Endometrium (tissue), 2 donors: ENCODE data around the gene PLA2G2F.

ENCODE experiments used
- FAIRE-seq: peaks from 2 replicates; lab custom pipeline; 2012; peaks lifted over from hg19 to GRCh38; lab: Jason Lieb, UNC
- donor health status: control.
- donor health status: control.

PLA2G2F gene

DNA sequence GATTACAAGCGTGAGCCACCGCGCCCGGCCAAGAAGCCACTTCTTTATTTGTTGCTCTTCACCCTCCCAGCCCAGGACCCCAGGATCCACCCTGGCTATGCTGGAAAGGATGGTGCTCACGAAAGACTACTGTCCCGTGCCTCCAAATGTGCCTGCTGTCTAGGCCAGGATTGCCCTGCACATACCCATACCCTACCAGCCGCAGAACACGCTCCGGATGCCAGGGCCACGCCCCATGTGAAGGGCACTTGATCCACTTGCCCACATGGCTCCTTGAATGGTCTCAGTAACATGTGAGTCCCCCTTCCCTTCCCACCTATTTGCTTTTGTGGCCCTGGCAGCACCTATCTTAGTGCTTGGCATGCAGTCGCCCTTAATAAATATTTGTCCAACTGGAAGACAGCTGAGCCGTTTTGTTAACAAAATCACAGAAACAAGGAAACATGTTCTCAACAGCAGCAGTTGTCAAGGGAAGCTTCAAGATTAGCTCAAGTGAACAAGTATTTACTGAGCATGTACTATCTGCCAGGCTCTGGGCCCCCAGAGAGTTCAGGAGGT lies 33.0 kb downstream of the PLA2G2F start:
- no peak for FAIRE-seq

DNA sequence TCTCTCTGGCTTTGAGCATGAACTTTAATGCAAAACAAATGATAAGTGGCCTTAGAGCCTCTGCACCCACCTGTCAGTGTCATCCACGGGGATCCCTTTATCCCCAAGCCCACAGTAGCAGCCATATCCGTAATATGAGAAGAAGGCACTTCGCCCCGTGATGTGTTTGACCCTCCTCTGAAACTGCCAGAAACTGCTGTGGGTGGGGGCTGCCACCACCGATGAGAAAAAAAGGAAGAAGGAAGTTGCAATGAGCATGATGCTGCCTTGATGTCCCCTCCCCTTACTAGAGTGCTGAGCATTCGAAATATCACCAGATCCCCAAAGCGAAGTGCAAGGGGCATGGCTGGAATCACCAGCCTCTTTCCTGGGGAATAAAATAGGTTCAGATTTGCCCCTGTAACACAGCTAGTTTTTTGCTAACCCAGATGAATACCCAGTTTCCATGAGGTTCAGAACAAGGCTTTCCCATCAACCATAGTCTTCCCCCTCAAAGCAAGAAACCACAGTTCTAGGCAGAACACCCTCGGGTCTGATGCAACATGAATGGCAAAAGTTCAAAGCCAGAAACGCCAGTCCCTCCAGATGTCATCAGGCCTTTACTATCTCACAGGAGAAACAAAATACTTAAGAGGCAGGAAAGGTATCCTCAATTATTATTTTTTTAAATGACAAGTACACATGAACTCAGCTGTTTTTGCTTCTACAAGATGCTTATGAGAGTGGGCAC lies 36.0 kb downstream of the PLA2G2F start:
- no peak for FAIRE-seq

DNA sequence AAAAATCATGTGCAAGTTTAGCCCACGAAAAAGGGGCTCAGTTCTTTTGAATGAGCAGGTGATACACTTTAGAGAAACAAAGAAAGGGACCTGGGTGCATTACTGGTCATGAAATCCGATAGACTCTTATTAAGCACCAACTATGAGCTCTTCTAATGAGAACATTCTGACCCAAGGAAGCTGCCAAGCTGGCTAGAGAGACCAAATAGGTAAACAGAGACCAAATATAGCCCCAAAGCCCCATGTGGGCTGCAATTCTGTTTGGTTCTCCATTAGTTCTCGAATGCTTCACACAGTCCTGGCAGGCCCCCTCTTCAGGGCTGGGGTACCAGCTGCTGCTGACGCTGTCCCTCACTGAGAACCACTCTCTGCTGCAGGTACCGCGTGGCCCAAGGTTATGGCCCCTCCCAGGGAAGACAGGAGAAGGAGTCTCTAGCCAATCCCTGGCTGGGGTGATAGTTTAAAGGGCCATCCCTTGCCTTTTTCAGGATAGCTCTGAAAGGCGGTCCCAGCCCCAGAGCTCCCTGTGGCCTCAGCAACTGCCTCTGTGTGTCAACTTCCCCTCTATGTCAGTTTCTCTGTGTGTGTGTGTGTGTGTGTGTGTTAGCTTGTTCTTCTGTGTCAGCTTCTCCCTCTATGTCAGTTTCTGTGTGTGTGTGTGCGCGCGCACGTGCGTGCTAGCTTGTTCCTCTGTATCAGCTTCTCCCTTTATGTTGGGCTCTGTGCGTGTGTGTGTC lies 39.7 kb downstream of the PLA2G2F start:
- no peak for FAIRE-seq

DNA sequence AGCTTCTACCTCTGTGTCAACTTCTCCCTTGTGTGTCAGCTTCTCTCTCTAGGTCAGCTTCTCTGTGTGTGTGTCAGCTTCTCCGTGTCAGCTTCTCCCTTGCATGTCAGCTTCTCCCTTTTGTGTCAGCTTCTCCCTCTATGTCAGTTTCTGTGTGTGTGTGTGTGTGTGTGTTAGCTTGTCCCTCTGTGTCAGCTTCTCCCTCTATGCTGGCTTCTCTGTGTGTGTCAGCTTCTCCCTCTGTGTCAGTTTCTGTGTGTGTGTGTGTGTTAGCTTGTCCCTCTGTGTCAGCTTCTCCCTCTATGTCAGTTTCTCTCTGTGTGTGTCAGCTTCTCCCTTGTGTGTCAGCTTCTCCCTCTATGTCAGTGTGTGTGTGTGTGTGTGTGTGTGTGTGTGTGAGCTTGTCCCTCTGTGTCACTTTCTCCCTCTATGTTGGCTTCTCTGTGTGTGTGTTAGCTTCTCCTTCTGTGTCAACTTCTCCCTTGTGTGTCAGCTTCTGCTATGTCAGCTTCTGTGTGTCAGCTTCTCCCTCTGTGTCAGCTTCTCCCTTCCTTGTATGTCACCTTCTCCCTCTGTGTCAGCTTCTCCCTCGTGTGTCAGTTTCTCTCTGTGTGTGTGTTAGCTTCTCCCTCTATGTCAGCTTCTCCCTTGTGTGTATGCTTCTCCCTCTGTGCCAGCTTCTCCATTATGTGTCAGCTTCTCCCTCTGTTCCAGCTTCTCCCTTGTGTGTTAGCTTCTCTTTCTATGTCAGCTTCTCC lies 40.4 kb downstream of the PLA2G2F start:
- FAIRE-seq: no peak

DNA sequence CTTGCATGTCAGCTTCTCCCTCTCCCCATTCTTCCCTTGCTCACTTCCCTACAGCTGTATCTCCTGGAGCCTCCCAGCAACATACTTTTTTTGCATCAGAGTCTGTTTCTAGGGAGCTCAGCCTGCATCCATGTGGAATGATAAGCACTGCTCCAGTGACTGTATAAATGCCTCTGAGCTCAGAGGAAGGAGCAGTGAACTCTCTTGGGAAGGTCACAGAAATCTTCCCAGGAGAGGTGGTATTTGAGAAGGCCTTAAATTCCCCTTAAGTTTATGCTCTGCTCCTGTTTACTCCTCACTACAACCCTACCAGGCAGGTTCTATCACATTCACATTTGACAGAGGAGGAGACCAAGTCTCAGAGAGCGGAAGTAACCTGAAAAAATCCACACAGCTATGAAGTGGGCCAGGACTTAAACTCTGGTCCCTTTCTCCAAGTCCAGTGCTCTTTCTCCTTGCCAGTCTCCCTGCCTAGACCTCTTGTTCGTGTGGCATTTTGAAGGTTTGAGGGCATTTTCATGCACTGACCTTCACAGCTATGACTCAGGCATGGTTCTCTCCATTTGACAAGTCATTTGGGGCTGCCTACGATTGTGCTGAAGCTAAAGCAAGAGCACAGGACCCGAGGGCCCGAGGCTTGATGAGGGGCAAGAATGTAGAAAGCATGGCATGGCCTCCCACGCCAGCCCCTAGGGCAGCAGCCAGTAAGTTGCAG lies 41.2 kb downstream of the PLA2G2F start:
- FAIRE-seq: no peak

DNA sequence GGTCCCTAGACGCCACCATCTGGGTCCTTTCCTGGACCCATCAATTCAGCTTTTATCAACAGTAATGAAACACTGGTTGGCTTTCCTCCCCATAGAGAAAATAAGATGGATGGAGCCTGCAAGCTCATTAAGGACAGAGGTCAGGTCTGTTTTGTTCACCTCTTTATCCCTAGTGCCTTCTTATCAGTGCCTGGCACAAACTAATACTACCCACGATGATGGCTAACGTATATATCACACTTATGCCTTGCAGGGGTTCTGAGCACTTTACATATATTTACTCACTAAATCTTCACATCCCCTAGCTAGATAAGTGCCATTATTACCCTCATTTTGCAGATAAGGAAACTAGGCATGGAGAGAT lies 41.7 kb downstream of the PLA2G2F start:
- FAIRE-seq: no peak

DNA sequence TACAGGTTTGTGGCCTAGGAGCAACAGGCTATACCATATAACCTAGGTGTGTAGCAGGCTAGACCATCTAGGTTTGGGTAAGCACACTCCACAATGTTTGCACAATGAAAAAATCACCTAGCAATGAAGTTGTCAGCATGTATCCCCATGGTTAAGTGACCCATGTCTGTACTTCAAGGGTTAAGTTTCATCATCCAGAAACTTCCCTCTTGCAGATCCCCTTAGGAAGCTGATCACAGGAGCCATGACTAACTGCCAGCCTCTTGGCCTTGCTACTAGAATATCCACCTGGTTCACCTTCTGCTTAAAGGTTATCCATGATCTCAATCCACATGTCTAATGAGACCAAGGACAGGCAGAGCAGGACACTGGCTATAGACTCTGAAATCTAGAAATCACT lies 43.3 kb downstream of the PLA2G2F start:
- FAIRE-seq: no peak

DNA sequence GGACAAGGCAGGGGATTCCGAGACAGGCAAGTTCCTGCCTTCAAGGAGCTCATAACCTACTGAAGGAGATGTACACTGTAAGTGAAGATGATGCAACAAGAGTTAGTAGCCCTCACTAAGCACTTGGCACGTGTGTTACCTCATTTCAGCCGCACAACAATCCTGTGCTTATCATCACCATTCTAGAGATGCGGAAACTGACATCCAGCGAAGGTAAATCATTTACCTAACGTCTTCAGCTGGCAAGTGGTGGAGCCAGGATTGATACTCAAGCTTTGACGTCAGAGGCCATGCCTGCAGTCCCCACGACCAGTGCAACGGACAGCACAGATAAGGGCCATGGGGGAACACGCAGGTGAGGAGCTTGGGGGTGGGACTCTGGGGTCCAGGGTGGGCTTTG lies 43.9 kb downstream of the PLA2G2F start:
- FAIRE-seq: no peak

DNA sequence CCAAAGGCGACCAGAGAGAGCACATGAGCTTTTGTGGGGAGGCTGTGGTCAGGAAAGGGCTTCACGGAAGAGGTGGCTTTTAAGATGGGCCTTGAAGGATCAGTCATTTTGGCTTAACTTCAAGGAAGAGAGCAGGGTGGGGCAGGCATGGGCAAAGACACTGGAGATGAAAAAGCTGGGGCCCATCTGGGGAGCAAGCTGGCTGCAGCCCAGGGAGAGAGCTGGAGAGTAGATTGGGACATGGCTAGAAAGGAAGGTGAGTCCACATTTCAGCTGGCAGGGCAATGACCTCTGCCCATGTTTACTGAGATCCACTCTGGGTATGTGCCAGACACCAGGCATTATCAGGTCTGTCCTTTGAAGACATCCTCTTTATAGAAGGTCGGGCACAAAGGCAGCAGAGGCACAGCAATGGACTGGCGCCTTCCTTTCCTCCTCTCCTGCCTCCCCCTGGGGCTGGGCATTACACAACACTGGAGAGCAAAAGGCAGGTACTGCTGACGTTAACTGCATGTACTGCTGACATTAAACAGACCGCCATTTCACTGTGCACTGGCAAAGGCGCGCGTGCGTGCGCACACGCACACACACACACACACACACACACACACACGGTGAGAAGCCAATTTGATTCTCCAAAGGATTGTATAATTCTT lies 44.6 kb downstream of the PLA2G2F start:
- no peak for FAIRE-seq

DNA sequence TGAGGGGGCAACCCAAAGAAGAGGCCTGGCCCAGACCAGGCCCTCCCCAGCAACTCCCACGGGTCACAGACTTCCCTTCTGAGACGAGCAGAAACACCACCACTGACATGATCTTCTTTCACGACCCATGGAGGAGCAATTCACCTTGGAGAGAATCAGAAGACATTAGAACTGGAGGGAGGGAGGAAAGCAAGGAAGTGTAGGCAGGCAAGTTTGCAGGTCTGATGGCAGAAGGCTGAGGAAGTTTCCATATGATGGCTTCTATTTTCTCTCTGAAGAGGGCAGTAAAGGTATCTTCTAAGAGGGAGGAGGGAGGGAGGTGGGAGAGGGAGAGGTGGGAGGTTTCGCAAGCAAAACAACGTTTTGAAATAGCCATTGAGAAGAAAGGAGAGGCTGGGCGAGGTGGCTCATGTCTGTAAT lies 45.4 kb downstream of the PLA2G2F start:
- FAIRE-seq: no peak

DNA sequence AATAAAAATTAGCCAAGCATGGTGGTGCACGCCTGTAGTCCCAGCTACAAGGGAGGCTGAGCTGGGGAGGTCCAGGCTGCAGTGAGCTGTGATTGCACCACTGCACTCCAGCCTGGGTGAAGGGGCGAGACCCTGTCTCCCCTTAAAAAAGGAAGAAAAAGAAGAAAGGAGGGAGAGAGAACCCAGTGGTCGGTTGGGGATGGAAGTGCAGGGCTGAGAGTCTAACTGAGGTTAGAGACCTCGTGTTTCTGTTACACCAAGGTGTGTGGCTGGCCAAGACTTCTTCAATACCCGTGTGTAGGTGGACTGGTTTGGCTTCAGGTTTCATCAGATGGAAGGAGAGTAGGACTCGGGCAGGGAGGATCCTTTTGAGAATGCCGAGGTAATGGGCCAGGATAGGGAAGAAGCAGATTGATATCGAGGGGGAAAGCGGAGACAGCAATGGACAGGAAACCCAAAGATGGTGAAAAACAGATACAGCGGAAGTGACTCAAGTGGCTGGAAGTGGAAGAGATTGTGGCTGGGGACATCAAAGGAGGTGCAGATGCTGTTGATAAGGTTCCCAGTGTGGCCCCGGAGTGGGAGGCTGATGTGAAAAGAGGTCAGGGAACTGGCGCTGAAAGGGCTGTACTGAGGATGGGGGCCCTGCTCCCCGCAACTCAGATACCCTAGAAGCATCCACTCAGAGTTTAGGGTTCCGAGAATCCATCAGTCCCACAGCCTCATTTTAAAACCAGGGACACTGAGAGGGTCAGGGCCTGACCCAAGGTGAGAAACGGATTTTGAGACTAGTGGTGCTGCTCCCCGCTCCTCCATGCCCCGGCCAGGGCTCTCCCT lies 46.1 kb downstream of the PLA2G2F start:
- no peak for FAIRE-seq

DNA sequence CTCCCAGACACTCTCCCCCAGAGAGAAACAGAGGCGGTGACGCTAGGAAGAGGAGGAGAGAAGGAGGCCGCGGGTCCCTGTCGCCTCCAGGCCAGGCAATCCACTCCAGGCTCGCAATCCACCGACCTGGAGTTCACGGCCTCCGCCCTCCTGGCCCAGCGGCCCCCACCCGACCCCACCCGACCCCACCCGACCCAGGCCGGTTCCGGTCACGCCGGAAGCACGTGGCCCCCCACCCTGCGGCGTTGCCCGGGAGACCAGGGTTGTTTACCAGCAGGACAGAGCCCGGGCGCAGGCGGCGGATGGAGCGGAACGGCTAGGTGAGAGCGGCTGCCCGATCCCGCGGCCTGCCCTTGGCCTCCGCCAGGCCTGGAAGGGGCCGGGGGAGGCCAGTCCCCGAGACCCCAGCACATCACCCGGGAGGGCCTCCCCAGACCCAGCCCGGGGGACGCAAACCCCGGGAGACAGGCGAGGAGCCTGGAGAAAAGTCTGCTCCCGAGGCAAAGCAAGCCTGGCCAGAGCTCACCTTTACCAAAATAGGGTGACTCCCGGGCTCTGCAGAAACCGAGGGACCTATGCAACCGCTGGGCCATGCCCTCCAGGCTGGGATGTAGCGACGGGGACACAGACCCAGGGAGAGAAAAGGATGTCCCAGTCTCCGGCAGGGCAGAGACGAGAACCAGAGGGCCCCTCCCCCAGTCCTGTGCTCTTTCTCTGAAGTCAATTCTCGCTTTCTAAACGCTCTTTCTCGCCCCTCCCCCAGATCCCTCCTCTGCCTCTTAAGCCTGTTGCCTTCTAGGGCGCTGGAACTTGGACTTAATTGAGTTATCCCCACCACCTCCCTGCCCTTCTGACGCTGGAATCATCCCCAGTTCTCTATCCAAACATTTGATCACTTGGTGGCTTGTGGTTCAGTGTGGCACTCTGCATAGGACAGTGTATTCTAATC lies 47.0 kb downstream of the PLA2G2F start, which contains the start of the genes PLA2G2C and UBXN10:
Gene PLA2G2C (minus strand): TSS at position 685 of the 949 bp plus-strand sequence. CDS start 9,155 bp downstream, outside the sequence.
Gene UBXN10 (plus strand): TSS at position 263 of the 949 bp plus-strand sequence. CDS start 4,466 bp downstream, outside the sequence.
- FAIRE-seq: no peak

DNA sequence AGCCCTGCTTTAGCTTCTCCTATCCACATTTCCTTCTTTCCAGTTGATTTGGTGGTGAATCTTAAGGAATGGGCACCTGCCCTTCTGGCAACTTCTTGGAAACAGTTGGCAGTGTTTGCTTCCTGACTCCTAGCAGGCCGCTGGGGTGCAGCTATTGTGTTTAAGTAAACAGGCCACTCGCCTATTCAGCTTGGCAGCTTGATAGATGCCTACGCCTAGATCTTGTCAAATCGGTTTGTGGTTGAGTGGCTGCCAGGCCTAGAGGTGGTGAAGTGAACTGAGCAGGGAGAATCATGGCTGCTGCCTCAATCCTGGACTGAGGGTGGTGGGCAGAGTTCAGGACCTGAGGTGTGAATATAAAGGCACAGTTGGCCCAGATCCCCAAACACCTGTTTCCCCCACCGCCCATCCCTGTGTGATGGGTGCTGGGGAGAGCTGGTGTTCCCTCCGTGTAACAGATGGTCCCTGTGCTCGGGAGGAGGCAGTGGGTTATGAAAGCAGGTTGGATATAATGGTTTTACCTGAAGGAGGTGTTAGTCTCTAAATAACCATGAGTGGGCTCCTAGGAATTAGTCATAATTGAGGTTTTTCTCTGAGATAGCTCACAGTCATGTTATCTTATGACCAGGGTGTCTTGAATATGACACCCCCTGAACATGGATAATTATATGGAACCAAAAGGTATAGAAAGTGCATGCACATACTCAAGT lies 48.1 kb downstream of the PLA2G2F start:
- no peak for FAIRE-seq

DNA sequence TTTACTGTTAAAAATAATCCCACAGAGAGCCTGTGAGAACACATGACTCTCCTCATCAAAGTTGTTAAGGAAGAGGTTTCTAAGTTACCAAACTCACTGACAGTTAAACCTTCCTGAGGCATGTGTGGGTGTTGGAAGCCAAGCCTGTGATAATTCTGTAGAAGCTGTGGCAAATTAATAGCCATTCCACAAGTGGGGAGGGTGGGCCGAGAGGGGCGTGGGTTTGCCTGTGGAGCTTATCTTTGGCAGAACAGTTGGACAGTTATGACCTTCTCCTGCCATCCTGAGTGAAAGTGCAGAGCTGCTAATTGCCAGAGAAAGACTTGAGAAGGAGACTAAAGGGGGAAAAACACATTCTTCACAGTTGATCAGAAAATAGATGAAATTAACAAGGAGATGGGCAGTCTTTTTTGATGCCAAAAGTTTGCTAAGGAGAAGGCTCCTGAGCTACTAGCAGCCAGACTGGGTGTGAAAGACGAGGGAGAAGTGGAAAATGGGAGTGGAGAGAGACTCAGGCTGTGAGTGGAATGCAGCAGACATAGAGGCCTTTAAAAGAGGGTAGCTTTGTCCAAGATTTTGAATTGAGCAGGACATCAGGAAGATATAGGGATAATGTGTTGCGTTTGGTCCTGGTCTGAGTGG lies 48.8 kb downstream of the PLA2G2F start:
- no peak for FAIRE-seq

DNA sequence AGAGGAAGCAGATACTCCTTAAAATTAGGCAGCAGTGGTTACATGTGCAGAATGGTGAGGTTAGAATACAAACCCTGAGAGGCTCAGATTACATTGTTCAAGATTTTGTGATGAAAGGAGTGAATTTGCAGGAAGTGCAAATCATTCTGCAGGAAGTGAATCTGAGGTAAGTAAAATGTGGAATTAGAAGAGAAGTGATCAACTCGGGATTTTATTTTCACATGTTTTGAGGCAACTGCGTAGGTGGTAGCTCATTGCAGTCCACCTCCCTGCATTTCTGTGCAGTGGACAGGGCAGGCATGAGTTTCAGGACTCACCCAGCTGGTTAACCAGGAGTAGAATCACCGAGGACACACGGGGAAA lies 49.3 kb downstream of the PLA2G2F start:
- FAIRE-seq: no peak

DNA sequence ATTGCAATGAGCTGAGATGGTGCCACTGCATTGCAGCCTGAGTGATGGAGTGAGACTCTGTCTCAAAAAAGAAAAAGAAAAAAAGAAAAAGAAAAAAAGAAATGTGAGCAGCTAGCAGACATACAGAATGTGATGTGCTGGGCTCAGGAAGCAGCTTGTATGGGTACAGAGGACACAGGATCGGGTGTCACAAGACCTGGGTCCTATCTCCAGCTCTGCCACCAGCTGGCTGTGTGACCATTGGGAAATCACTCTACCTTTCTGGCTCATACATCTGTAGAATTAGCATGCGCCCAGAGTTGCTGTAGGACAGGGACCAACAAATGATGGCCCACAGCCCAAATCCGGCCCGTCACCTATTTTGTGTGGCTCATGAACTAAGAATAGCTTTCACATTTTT lies 50.5 kb downstream of the PLA2G2F start:
- FAIRE-seq: no peak

DNA sequence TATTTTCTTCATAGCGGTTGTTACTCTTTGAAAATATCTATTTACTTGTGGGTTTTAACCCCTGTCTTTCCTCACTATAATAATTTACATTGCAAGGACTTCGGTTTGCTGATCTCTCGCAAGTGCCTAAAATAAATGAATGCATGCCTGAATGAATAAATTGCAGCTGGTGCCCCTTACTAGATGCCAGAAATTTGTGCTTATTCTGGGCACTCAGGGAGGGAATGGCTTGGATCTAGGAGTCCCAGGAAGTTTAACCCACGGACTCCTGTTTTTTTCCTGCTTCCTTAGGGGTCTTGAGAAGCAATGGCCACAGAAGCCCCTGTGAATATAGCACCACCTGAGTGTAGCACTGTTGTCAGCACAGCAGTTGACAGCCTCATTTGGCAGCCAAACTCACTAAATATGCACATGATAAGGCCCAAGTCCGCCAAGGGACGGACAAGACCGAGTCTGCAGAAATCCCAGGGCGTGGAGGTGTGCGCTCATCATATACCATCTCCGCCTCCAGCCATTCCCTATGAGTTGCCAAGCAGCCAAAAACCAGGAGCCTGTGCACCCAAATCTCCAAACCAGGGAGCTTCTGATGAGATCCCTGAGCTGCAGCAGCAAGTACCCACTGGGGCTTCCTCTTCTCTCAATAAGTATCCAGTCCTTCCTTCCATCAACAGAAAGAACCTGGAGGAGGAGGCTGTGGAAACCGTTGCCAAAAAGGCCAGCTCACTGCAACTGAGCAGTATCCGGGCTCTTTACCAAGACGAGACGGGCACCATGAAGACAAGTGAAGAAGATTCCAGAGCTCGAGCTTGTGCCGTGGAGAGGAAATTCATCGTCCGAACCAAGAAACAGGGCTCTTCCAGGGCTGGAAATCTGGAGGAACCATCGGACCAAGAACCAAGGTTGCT lies 51.4 kb downstream of the PLA2G2F start:
- no peak for FAIRE-seq
